A549 (cell line): ENCODE measurements around the gene MAP1LC3C. TPM values are rescaled to one million over a fixed set of nuclear protein-coding genes. Genes with fewer than 3 reads are reported as not detected.
A peak's percentile ranks its signal among the peaks of the same experiment; 100 is the strongest.

Experiments used
- ATAC-seq, 2 experiments: fragments of 200-7000 bp in 1 of 2; fragments of >200 bp in 1 of 2; cut with Nextera tagmentation in 1 of 2; cut with Tn5 transposase in 1 of 2; 3 replicates each; pipeline versions ENCODE4 v1.8.0 to v1.9.1; 2018 to 2020; ENCODE audit warnings: mild to moderate bottlenecking in 1 of 2, moderate library complexity in 1 of 2
- CTCF ChIA-PET: fragments of 300-600 bp; sonication (Branson Sonifier 250); formaldehyde crosslinking; extraction: SDS; loops from one replicate; lab custom pipeline; 2021; ENCODE audit warnings: antibody characterized with exemption, inconsistent platforms; lab: Yijun Ruan, JAX
- POLR2A ChIA-PET: fragments of 350-600 bp; formaldehyde crosslinking; extraction: SDS; loops from one replicate; lab custom pipeline; 2021; ENCODE audit warnings: antibody characterized with exemption, inconsistent platforms; lab: Yijun Ruan, JAX
- DNase-seq, 2 experiments: peaks; one replicate each; pipeline versions ENCODE4 v3.0.0 to v3.0.0-alpha.2; 2011 to 2016; ENCODE audit warnings: low read depth in 1 of 2, low spot score in 1 of 2
- FAIRE-seq: peaks from 2 replicates; lab custom pipeline; 2011; peaks lifted over from hg19 to GRCh38; lab: Jason Lieb, UNC
- H3K27ac ChIP-seq, 2 experiments: fragments of >200 bp; sonication (Bioruptor Twin); formaldehyde crosslinking; 3 replicates each; pipeline ENCODE4 v1.5.1; 2016 to 2017
- H3K4me1 ChIP-seq: fragments of >200 bp; sonication (Bioruptor Twin); formaldehyde crosslinking; 3 replicates; pipeline ENCODE4 v1.6.1; 2016
- H3K4me2 ChIP-seq: fragments of >200 bp; sonication (Bioruptor Twin); formaldehyde crosslinking; 3 replicates; pipeline ENCODE4 v1.6.1; 2016
- H3K4me3 ChIP-seq: fragments of >200 bp; sonication (Bioruptor Twin); formaldehyde crosslinking; 3 replicates; pipeline ENCODE4 v1.5.1; 2016
- H3K9me3 ChIP-seq: fragments of >200 bp; sonication (Bioruptor Twin); formaldehyde crosslinking; 3 replicates; pipeline ENCODE4 v1.6.1; 2016
- BHLHE40 ChIP-seq: IDR thresholded peaks from 2 replicates; pipeline ENCODE4 v1.6.1; 2012; ENCODE audit warnings: low read depth, low read length, inconsistent platforms
- CEBPB ChIP-seq, 2 experiments: fragments of >200 bp in 1 of 2; sonication (Bioruptor Twin) in 1 of 2; formaldehyde crosslinking in 1 of 2; IDR thresholded peaks; 2 replicates each; pipeline ENCODE4 v1.6.1; 2012 to 2016
- CTCF ChIP-seq: fragments of >200 bp; sonication (Bioruptor Twin); formaldehyde crosslinking; IDR thresholded peaks from 3 replicates; pipeline ENCODE4 v1.5.1; 2016
- ELK1 ChIP-seq: fragments of 150-350 bp; IDR thresholded peaks from 2 replicates; pipeline ENCODE4 v1.6.1; 2014; ENCODE audit warnings: low read depth, mild to moderate bottlenecking, low read length
- ESRRA ChIP-seq: fragments of 150-350 bp; IDR thresholded peaks from 2 replicates; pipeline ENCODE4 v1.6.1; 2014; ENCODE audit warnings: mild to moderate bottlenecking, low read length, borderline replicate concordance
- FOXS1 ChIP-seq: fragments of 250-450 bp; sonication (Bioruptor Pico); IDR thresholded peaks from 2 replicates; pipeline ENCODE4 v1.5.0; 2020; ENCODE audit warnings: mild to moderate bottlenecking, moderate library complexity
- GATA3 ChIP-seq: IDR thresholded peaks from 2 replicates; pipeline ENCODE4 v1.6.1; 2012; ENCODE audit warnings: borderline replicate concordance
- HES2 ChIP-seq: fragments of >200 bp; sonication (Bioruptor Twin); formaldehyde crosslinking; IDR thresholded peaks from 2 replicates; pipeline ENCODE4 v1.6.1; 2016
- HMGXB4 ChIP-seq: fragments of 250-450 bp; sonication (Bioruptor Pico); IDR thresholded peaks from 2 replicates; pipeline ENCODE4 v1.5.0; 2021; ENCODE audit warnings: mild to moderate bottlenecking, moderate library complexity, borderline replicate concordance
- HOXB5 ChIP-seq: fragments of 250-450 bp; sonication (Bioruptor Pico); IDR thresholded peaks from 2 replicates; pipeline ENCODE4 v1.5.0; 2020; ENCODE audit warnings: mild to moderate bottlenecking, moderate library complexity
- JUNB ChIP-seq: fragments of >200 bp; sonication (Bioruptor Twin); formaldehyde crosslinking; IDR thresholded peaks from 2 replicates; pipeline ENCODE4 v1.6.1; 2016
- MAFK ChIP-seq: fragments of 450-650 bp; IDR thresholded peaks from 2 replicates; pipeline ENCODE4 v1.6.1; 2014; ENCODE audit not compliant: partially characterized antibody
- MYC ChIP-seq: IDR thresholded peaks from 2 replicates; pipeline ENCODE4 v1.6.1; 2012; ENCODE audit warnings: mild to moderate bottlenecking, inconsistent platforms, low read length, improper control_type of control experiment, borderline replicate concordance
- PBX3 ChIP-seq: IDR thresholded peaks from 2 replicates; pipeline ENCODE4 v1.6.1; 2012
- RAD21 ChIP-seq, 2 experiments: fragments of >200 bp in 1 of 2; sonication (Bioruptor Twin) in 1 of 2; formaldehyde crosslinking in 1 of 2; IDR thresholded peaks in 1 of 2; conservative IDR thresholded peaks in 1 of 2; 2 replicates in 1 of 2; 3 replicates in 1 of 2; pipeline ENCODE4 v1.6.1; 2012 to 2018; ENCODE audit warnings: inconsistent platforms in 1 of 2
- SMC3 ChIP-seq: fragments of >200 bp; sonication (Bioruptor Twin); formaldehyde crosslinking; IDR thresholded peaks from 3 replicates; pipeline ENCODE4 v1.6.1; 2018; ENCODE audit warnings: inconsistent platforms
- SREBF2 ChIP-seq: fragments of 450-650 bp; IDR thresholded peaks from 2 replicates; pipeline ENCODE4 v1.6.1; 2014; ENCODE audit warnings: mild to moderate bottlenecking, moderate library complexity
- WGBS: methylation state at CpG from one replicate; pipeline ENCODE4 v1.1.6; 2017; ENCODE audit errors: missing lambda C conversion rate; 5-methylcytosine and 5-hydroxymethylcytosine counted together
- polyA plus RNA-seq, 4 experiments: library from polyadenylated mRNA; depleted of rRNA in 3 of 4; stranded (reverse); fragments of >200 nt; fragmentation: RNase III in 1 of 4; extraction: RNeasy Plus Mini Kit Qiagen cat#74134 plus additional on column Dnase treatment in 1 of 4; gene quantifications; 2 replicates in 3 of 4; 3 replicates in 1 of 4; pipeline ENCODE4 v1.2.3, GENCODE V29; 2011 to 2017

Gene MAP1LC3C
- polyA plus RNA-seq, 2 of the 4 experiments (the other 2 are of a cell fraction): 0.21 to 0.23 TPM

GRCh38 chr1:242019018-242019417, 20.1 kb upstream of the MAP1LC3C start:
- Histone ChIP-seq H3K4me3 (no peak overlapping the region), H3K9me3 (no peaks in the 10 kb centered on the region), H3K4me1 (peaks cover 8% of the 10 kb centered on the region; the same call in 2 of the 3 replicates), H3K27ac (peak overlapping the region in 1 of 2 experiments; percentile 66; a peak in 3 of 6 replicates), H3K4me2 (peak overlapping the region; percentile 54)
- WGBS: 76% methylated on average over 6 of the region's 6 CpGs
- no peak for FAIRE-seq
- ChIA-PET CTCF (interaction anchor here (0.6 to 1.4 kb wide), 5 partner anchors 10 to 991 kb away, joined by 3 read pairs; no protein-coding TSS in a partner anchor), POLR2A (no interaction called here)
- no peak for DNase-seq
- peak in 1 of 2 experiments; percentile 46; a peak in 2 of 6 replicates for ATAC-seq
- no peak for TF ChIP-seq BHLHE40
- no peak for TF ChIP-seq ELK1
- no peak for TF ChIP-seq PBX3
- TF ChIP-seq GATA3: no peak
- TF ChIP-seq HOXB5: no peak
- no peak for TF ChIP-seq CEBPB (IDR thresholded peaks at IDR 0.05)

GRCh38 chr1:242017580-242018233, 18.8 kb upstream of the MAP1LC3C start:
- ChIA-PET POLR2A (no interaction called here), CTCF (interaction anchor here (0.6 to 1.8 kb wide), 6 partner anchors 17 to 452 kb away, joined by 3 to 11 read pairs (median 3); no protein-coding TSS in a partner anchor)
- FAIRE-seq (no peak), DNase-seq (peak; percentile 69 to 72), ATAC-seq (peak; percentile 68 to 74; a peak in 4 of 6 replicates)
- TF ChIP-seq HMGXB4 (CRISPR knock-in tag): no peak
- TF ChIP-seq PBX3: no peak
- TF ChIP-seq JUNB: no peak
- no peak for TF ChIP-seq HES2
- TF ChIP-seq MYC: no peak
- peak; percentile 87 for TF ChIP-seq MAFK
- no peak for TF ChIP-seq ESRRA
- TF ChIP-seq FOXS1 (CRISPR knock-in tag): no peak
- no peak for TF ChIP-seq SREBF2
- TF ChIP-seq RAD21 (conservative IDR thresholded peaks at IDR 0.05 in 1 of 2, IDR thresholded peaks at IDR 0.05 in 1 of 2): peak; percentile 64 to 73
- peak; percentile 78 for TF ChIP-seq SMC3
- TF ChIP-seq CTCF: peak; percentile 66
- H3K27ac ChIP-seq: no peak overlapping the region
- WGBS: 37% methylated on average over 10 of the region's 10 CpGs
- H3K9me3 ChIP-seq: no peaks in the 10 kb centered on the region
- H3K4me1 ChIP-seq: peaks cover 8% of the 10 kb centered on the region; the same call in 2 of the 3 replicates
- H3K4me2 ChIP-seq: no peak overlapping the region
- H3K4me3 ChIP-seq: no peak overlapping the region
